HEK293 (cell line): ENCODE measurements around the gene AURKAIP1.

ENCODE experiments used
- CTCF ChIA-PET: fragments of 350-600 bp; formaldehyde crosslinking; extraction: SDS; loops from one replicate; lab custom pipeline; 2021; ENCODE audit warnings: antibody characterized with exemption; lab: Yijun Ruan, JAX
- POLR2A ChIA-PET: fragments of 300-600 bp; formaldehyde crosslinking; extraction: SDS; loops from one replicate; lab custom pipeline; 2020; ENCODE audit warnings: antibody characterized with exemption, inconsistent platforms; lab: Yijun Ruan, JAX
- H3K27ac ChIP-seq: fragments of 200-500 bp; sonication (Bioruptor generic); 2 replicates; pipeline ENCODE4 v1.5.1; 2014; ENCODE audit warnings: low read depth, low read length, control low read depth, inconsistent platforms; ENCODE audit errors: extremely low read depth
- H3K36me3 ChIP-seq, 2 experiments: fragments of 200-500 bp in 1 of 2; sonication (Bioruptor generic) in 1 of 2; 1 replicate in 1 of 2; 2 replicates in 1 of 2; pipeline ENCODE4 v1.5.1; 2014 to 2017; ENCODE audit warnings: inconsistent platforms in 2 of 2, low read length in 2 of 2; ENCODE audit not compliant: control insufficient read depth in 2 of 2, insufficient read depth in 1 of 2
- H3K4me1 ChIP-seq: fragments of 200-500 bp; sonication (Bioruptor generic); 2 replicates; pipeline ENCODE4 v1.5.1; 2014; ENCODE audit warnings: mild to moderate bottlenecking, low read length, inconsistent platforms; ENCODE audit not compliant: control insufficient read depth, insufficient read depth
- H3K4me3 ChIP-seq: 2 replicates; pipeline ENCODE4 v1.5.1; 2011; ENCODE audit warnings: low read depth, mild to moderate bottlenecking, control low read depth, low read length, moderate library complexity
- H3K9me3 ChIP-seq: fragments of 200-500 bp; sonication (Bioruptor generic); 2 replicates; pipeline ENCODE4 v1.5.1; 2014; ENCODE audit warnings: low read depth, low read length, inconsistent platforms; ENCODE audit not compliant: control insufficient read depth, insufficient read depth
- GLIS2 ChIP-seq: fragments of 450-650 bp; formaldehyde crosslinking; IDR thresholded peaks from 2 replicates; pipeline ENCODE4 v1.5.1; 2016; ENCODE audit warnings: missing biosample characterization, missing genetic modification characterization
- HIC1 ChIP-seq: fragments of 450-650 bp; formaldehyde crosslinking; IDR thresholded peaks from 2 replicates; pipeline ENCODE4 v1.5.1; 2016; ENCODE audit warnings: missing biosample characterization, missing genetic modification characterization
- HOXA7 ChIP-seq: sonication (generic); formaldehyde crosslinking; IDR thresholded peaks from 2 replicates; pipeline ENCODE4 v1.8.1; 2022; ENCODE audit warnings: missing genetic modification reagents, borderline replicate concordance
- IKZF3 ChIP-seq: fragments of 450-650 bp; IDR thresholded peaks from 2 replicates; pipeline ENCODE4 v1.5.0; 2018; ENCODE audit warnings: missing biosample characterization, mild to moderate bottlenecking, missing genetic modification characterization, moderate library complexity
- MZF1 ChIP-seq: fragments of 450-650 bp; formaldehyde crosslinking; IDR thresholded peaks from 2 replicates; pipeline ENCODE4 v1.5.1; 2017; ENCODE audit warnings: missing biosample characterization, missing genetic modification characterization, borderline replicate concordance
- TCF7L2 ChIP-seq: IDR thresholded peaks from 2 replicates; pipeline ENCODE4 v1.6.1; 2011; ENCODE audit warnings: low read depth, mild to moderate bottlenecking, inconsistent platforms, low read length, moderate library complexity, borderline replicate concordance
- ZBTB17 ChIP-seq: fragments of 450-650 bp; formaldehyde crosslinking; IDR thresholded peaks from 2 replicates; pipeline ENCODE4 v1.5.1; 2016; ENCODE audit warnings: missing biosample characterization, missing genetic modification characterization
- ZBTB48 ChIP-seq: fragments of 450-650 bp; formaldehyde crosslinking; IDR thresholded peaks from 2 replicates; pipeline ENCODE4 v1.5.1; 2016; ENCODE audit warnings: missing biosample characterization, missing genetic modification characterization
- ZBTB6 ChIP-seq: fragments of 450-650 bp; formaldehyde crosslinking; IDR thresholded peaks from 2 replicates; pipeline ENCODE4 v1.5.1; 2017; ENCODE audit warnings: missing biosample characterization, missing genetic modification characterization
- ZBTB7A ChIP-seq: fragments of 450-650 bp; formaldehyde crosslinking; IDR thresholded peaks from 2 replicates; pipeline ENCODE4 v1.5.1; 2016; ENCODE audit warnings: low read depth, missing biosample characterization, missing genetic modification characterization
- ZNF175 ChIP-seq: fragments of 450-650 bp; formaldehyde crosslinking; IDR thresholded peaks from 2 replicates; pipeline ENCODE4 v1.5.1; 2016; ENCODE audit warnings: missing biosample characterization, missing genetic modification characterization
- ZNF37A ChIP-seq: fragments of 450-650 bp; IDR thresholded peaks from 2 replicates; pipeline ENCODE4 v1.5.1; 2018; ENCODE audit warnings: missing biosample characterization, missing genetic modification characterization
- ZNF391 ChIP-seq: fragments of 450-650 bp; formaldehyde crosslinking; IDR thresholded peaks from 2 replicates; pipeline ENCODE4 v1.5.1; 2016; ENCODE audit warnings: low read depth, missing biosample characterization, missing genetic modification characterization, borderline replicate concordance
- ZNF521 ChIP-seq: fragments of 450-650 bp; formaldehyde crosslinking; IDR thresholded peaks from 2 replicates; pipeline ENCODE4 v1.5.1; 2017; ENCODE audit warnings: missing biosample characterization, mild to moderate bottlenecking, missing genetic modification characterization
- ZNF585B ChIP-seq: fragments of 450-650 bp; formaldehyde crosslinking; IDR thresholded peaks from 2 replicates; pipeline ENCODE4 v1.5.1; 2016; ENCODE audit warnings: missing biosample characterization, missing genetic modification characterization
- ZNF621 ChIP-seq: fragments of 450-650 bp; formaldehyde crosslinking; IDR thresholded peaks from 2 replicates; pipeline ENCODE4 v1.5.1; 2017; ENCODE audit warnings: missing biosample characterization, missing genetic modification characterization
- ZNF658 ChIP-seq: fragments of 450-650 bp; formaldehyde crosslinking; IDR thresholded peaks from 2 replicates; pipeline ENCODE4; 2016; ENCODE audit warnings: missing biosample characterization, missing genetic modification characterization
- ZSCAN23 ChIP-seq: fragments of 450-650 bp; formaldehyde crosslinking; IDR thresholded peaks from 2 replicates; pipeline ENCODE4 v1.5.1; 2016; ENCODE audit warnings: missing biosample characterization, missing genetic modification characterization
- TF ChIP-seq, protein P1 (sequence below): fragments of 450-650 bp; formaldehyde crosslinking; IDR thresholded peaks from 2 replicates; pipeline ENCODE4 v1.5.1; 2016; ENCODE audit warnings: missing biosample characterization, missing genetic modification characterization
- TF ChIP-seq, protein P2 (sequence below): fragments of 450-650 bp; formaldehyde crosslinking; IDR thresholded peaks from 2 replicates; pipeline ENCODE4 v1.5.1; 2016; ENCODE audit warnings: missing biosample characterization, missing genetic modification characterization
- TF ChIP-seq, protein P3 (sequence below): fragments of 450-650 bp; formaldehyde crosslinking; IDR thresholded peaks from 2 replicates; pipeline ENCODE4 v1.5.1; 2016; ENCODE audit warnings: missing biosample characterization, missing genetic modification characterization, borderline replicate concordance

AURKAIP1 gene

GRCh38 chr1:1377540-1378205 lies 2.7 kb upstream of the AURKAIP1 start (continued):
- no peak for TF ChIP-seq ZBTB6 (tag by site-specific recombination)
- TF ChIP-seq, protein P1, sequence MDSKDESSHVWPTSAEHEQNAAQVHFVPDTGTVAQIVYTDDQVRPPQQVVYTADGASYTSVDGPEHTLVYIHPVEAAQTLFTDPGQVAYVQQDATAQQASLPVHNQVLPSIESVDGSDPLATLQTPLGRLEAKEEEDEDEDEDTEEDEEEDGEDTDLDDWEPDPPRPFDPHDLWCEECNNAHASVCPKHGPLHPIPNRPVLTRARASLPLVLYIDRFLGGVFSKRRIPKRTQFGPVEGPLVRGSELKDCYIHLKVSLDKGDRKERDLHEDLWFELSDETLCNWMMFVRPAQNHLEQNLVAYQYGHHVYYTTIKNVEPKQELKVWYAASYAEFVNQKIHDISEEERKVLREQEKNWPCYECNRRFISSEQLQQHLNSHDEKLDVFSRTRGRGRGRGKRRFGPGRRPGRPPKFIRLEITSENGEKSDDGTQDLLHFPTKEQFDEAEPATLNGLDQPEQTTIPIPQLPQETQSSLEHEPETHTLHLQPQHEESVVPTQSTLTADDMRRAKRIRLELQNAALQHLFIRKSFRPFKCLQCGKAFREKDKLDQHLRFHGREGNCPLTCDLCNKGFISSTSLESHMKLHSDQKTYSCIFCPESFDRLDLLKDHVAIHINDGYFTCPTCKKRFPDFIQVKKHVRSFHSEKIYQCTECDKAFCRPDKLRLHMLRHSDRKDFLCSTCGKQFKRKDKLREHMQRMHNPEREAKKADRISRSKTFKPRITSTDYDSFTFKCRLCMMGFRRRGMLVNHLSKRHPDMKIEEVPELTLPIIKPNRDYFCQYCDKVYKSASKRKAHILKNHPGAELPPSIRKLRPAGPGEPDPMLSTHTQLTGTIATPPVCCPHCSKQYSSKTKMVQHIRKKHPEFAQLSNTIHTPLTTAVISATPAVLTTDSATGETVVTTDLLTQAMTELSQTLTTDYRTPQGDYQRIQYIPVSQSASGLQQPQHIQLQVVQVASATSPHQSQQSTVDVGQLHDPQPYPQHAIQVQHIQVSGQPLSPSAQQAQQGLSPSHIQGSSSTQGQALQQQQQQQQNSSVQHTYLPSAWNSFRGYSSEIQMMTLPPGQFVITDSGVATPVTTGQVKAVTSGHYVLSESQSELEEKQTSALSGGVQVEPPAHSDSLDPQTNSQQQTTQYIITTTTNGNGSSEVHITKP (tag by site-specific recombination), result no peak
- TF ChIP-seq ZNF37A (tag by site-specific recombination), result no peak
- no peak for TF ChIP-seq TCF7L2
- TF ChIP-seq ZNF521 (tag by site-specific recombination), result no peak
- TF ChIP-seq ZNF658, result no peak

GRCh38 chr1:1376551-1377226 lies 1.7 kb upstream of the AURKAIP1 start:
- ChIA-PET CTCF (interaction anchor here (2.3 kb wide), 1 partner anchor 15 kb away, joined by 9 read pairs; no protein-coding TSS in a partner anchor), POLR2A (interaction anchor here (0.6 to 1.3 kb wide), 3 partner anchors 8 to 70 kb away, joined by 3 to 12 read pairs (median 4); no protein-coding TSS in a partner anchor)
- Histone ChIP-seq H3K4me3 (no peak overlapping the region), H3K9me3 (no peaks in the 10 kb centered on the region), H3K4me1 (peaks cover 4% of the 10 kb centered on the region; the same call in 1 of the 2 replicates), H3K36me3 (peaks cover 0 to 48% of the 10 kb centered on the region in 2 experiments; a peak in 2 of 3 replicates), H3K27ac (no peak overlapping the region)
- TF ChIP-seq ZBTB7A (tag by site-specific recombination) (no peak), ZBTB48 (peak; percentile 82)

GRCh38 chr1:1374589-1374928 lies 448 bp downstream of the AURKAIP1 start:
- Histone ChIP-seq H3K4me3 (peak overlapping the region; percentile 93), H3K4me1 (peaks cover 4% of the 10 kb centered on the region; the same call in 1 of the 2 replicates), H3K36me3 (peaks cover 0 to 44% of the 10 kb centered on the region in 2 experiments; a peak in 2 of 3 replicates), H3K9me3 (no peaks in the 10 kb centered on the region), H3K27ac (peak overlapping the region; percentile 89)
- POLR2A ChIA-PET, result interaction anchor here (0.6 to 1.5 kb wide), 14 partner anchors 15 to 1158 kb away, joined by 3 to 36 read pairs (median 4); partner anchors contain the start of genes CCNL2, MRPL20 and SDF4
- CTCF ChIA-PET, result interaction anchor here (1.0 to 1.6 kb wide), 3 partner anchors 12 to 22 kb away, joined by 3 to 5 read pairs (median 4); no protein-coding TSS in a partner anchor
- TF ChIP-seq GLIS2 (tag by site-specific recombination), result no peak
- TF ChIP-seq, protein P2, sequence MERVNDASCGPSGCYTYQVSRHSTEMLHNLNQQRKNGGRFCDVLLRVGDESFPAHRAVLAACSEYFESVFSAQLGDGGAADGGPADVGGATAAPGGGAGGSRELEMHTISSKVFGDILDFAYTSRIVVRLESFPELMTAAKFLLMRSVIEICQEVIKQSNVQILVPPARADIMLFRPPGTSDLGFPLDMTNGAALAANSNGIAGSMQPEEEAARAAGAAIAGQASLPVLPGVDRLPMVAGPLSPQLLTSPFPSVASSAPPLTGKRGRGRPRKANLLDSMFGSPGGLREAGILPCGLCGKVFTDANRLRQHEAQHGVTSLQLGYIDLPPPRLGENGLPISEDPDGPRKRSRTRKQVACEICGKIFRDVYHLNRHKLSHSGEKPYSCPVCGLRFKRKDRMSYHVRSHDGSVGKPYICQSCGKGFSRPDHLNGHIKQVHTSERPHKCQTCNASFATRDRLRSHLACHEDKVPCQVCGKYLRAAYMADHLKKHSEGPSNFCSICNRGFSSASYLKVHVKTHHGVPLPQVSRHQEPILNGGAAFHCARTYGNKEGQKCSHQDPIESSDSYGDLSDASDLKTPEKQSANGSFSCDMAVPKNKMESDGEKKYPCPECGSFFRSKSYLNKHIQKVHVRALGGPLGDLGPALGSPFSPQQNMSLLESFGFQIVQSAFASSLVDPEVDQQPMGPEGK, result no peak
- no peak for TF ChIP-seq ZNF391 (tag by site-specific recombination)
- TF ChIP-seq, protein P3, sequence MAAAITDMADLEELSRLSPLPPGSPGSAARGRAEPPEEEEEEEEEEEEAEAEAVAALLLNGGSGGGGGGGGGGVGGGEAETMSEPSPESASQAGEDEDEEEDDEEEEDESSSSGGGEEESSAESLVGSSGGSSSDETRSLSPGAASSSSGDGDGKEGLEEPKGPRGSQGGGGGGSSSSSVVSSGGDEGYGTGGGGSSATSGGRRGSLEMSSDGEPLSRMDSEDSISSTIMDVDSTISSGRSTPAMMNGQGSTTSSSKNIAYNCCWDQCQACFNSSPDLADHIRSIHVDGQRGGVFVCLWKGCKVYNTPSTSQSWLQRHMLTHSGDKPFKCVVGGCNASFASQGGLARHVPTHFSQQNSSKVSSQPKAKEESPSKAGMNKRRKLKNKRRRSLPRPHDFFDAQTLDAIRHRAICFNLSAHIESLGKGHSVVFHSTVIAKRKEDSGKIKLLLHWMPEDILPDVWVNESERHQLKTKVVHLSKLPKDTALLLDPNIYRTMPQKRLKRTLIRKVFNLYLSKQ, result no peak
- TF ChIP-seq HIC1, result no peak
- TF ChIP-seq ZNF175, result no peak
- no peak for TF ChIP-seq MZF1 (tag by site-specific recombination)
- TF ChIP-seq HOXA7 (CRISPR knock-in tag), result no peak
- TF ChIP-seq IKZF3 (tag by site-specific recombination), result no peak
- TF ChIP-seq ZNF621 (tag by site-specific recombination), result no peak
- no peak for TF ChIP-seq ZNF585B (tag by site-specific recombination)
- TF ChIP-seq ZSCAN23, result no peak
- no peak for TF ChIP-seq ZBTB17 (tag by site-specific recombination)
